Rectal smooth muscle tissue (tissue), 1 donor: ENCODE results near the gene PTPN2.
"Not testable (repeated sequence)": the region's sequence is repeated elsewhere in the genome, so short reads cannot be mapped to it uniquely, and the experiment has no call there.

ENCODE experiments used
- H3K27ac ChIP-seq: one replicate; pipeline ENCODE4 v1.7.0; 2013; ENCODE audit warnings: low read depth, low read length, inconsistent platforms
- H3K27me3 ChIP-seq: one replicate; pipeline ENCODE4 v1.7.0; 2013; ENCODE audit warnings: low read length; ENCODE audit not compliant: control insufficient read depth, insufficient read depth
- H3K36me3 ChIP-seq: one replicate; pipeline ENCODE4 v1.7.0; 2013; ENCODE audit warnings: low read length; ENCODE audit not compliant: control insufficient read depth, insufficient read depth
- H3K4me1 ChIP-seq: one replicate; pipeline ENCODE4 v1.7.0; 2013; ENCODE audit warnings: low read length; ENCODE audit not compliant: control insufficient read depth, insufficient read depth
- H3K4me3 ChIP-seq: one replicate; pipeline ENCODE4 v1.7.0; 2013; ENCODE audit warnings: low read length
- H3K9ac ChIP-seq: one replicate; pipeline ENCODE4 v1.7.0; 2013; ENCODE audit warnings: low read length

The PTPN2 gene

GRCh38 chr18:12884406-12885323 is 628 bp upstream of the PTPN2 start:
- Histone ChIP-seq H3K36me3 (no peaks in the 10 kb centered on the region), H3K27me3 (no peaks in the 10 kb centered on the region), H3K4me3 (peak overlapping the region; percentile 71), H3K9ac (peak overlapping the region; percentile 66), H3K4me1 (peaks cover 8% of the 10 kb centered on the region), H3K27ac (peak overlapping the region; percentile 100)

- no peaks in the 10 kb centered on the region for H3K27me3 ChIP-seq
- H3K4me1 ChIP-seq: peaks cover 8% of the 10 kb centered on the region
- H3K36me3 ChIP-seq: no peaks in the 10 kb centered on the region
- peak overlapping the region; percentile 90 for H3K4me3 ChIP-seq
- H3K27ac ChIP-seq: peak overlapping the region; percentile 100
- H3K9ac ChIP-seq: peak overlapping the region; percentile 63
Observed at GRCh38 chr18:12883372-12883683, 709 bp downstream of the PTPN2 start.

- Histone ChIP-seq H3K27me3 (no peaks in the 10 kb centered on the region), H3K27ac (peak overlapping the region; percentile 100), H3K4me3 (peak overlapping the region; percentile 90), H3K9ac (peak overlapping the region; percentile 63), H3K36me3 (no peaks in the 10 kb centered on the region), H3K4me1 (peaks cover 8% of the 10 kb centered on the region)
Observed at GRCh38 chr18:12882453-12883371, 1.3 kb downstream of the PTPN2 start.

GRCh38 chr18:12880541-12880910 is 3.5 kb downstream of the PTPN2 start:
- Histone ChIP-seq H3K4me1 (peaks cover 8% of the 10 kb centered on the region), H3K36me3 (no peaks in the 10 kb centered on the region), H3K27me3 (no peaks in the 10 kb centered on the region), H3K9ac (no peak overlapping the region), H3K27ac (no peak overlapping the region), H3K4me3 (no peak overlapping the region)

GRCh38 chr18:12879840-12880540 is 4.0 kb downstream of the PTPN2 start:
- no peaks in the 10 kb centered on the region for H3K36me3 ChIP-seq
- H3K4me1 ChIP-seq: peaks cover 8% of the 10 kb centered on the region
- no peak overlapping the region for H3K27ac ChIP-seq
- no peak overlapping the region for H3K9ac ChIP-seq
- no peaks in the 10 kb centered on the region for H3K27me3 ChIP-seq
- no peak overlapping the region for H3K4me3 ChIP-seq

GRCh38 chr18:12874992-12875391 is 9.0 kb downstream of the PTPN2 start:
- H3K4me3 ChIP-seq, H3K9ac ChIP-seq, H3K36me3 ChIP-seq, H3K4me1 ChIP-seq, H3K27ac ChIP-seq, H3K27me3 ChIP-seq: not testable (repeated sequence)

- H3K27me3 ChIP-seq, H3K36me3 ChIP-seq, H3K4me1 ChIP-seq, H3K27ac ChIP-seq, H3K4me3 ChIP-seq, H3K9ac ChIP-seq: not testable (repeated sequence)
Observed at GRCh38 chr18:12873961-12874567, 10.0 kb downstream of the PTPN2 start.

GRCh38 chr18:12872408-12872807 is 11.6 kb downstream of the PTPN2 start:
- H3K4me3 ChIP-seq: no peak overlapping the region
- H3K27ac ChIP-seq: no peak overlapping the region
- H3K36me3 ChIP-seq: no peaks in the 10 kb centered on the region
- no peak overlapping the region for H3K9ac ChIP-seq
- no peaks in the 10 kb centered on the region for H3K27me3 ChIP-seq
- H3K4me1 ChIP-seq: no peaks in the 10 kb centered on the region

- no peaks in the 10 kb centered on the region for H3K27me3 ChIP-seq
- no peaks in the 10 kb centered on the region for H3K36me3 ChIP-seq
- no peak overlapping the region for H3K9ac ChIP-seq
- no peaks in the 10 kb centered on the region for H3K4me1 ChIP-seq
- no peak overlapping the region for H3K4me3 ChIP-seq
- no peak overlapping the region for H3K27ac ChIP-seq
Observed at GRCh38 chr18:12868576-12868975, 15.5 kb downstream of the PTPN2 start.

- no peak overlapping the region for H3K9ac ChIP-seq
- no peak overlapping the region for H3K4me3 ChIP-seq
- H3K36me3 ChIP-seq: no peaks in the 10 kb centered on the region
- H3K27ac ChIP-seq: no peak overlapping the region
- H3K4me1 ChIP-seq: no peaks in the 10 kb centered on the region
- no peaks in the 10 kb centered on the region for H3K27me3 ChIP-seq
Observed at GRCh38 chr18:12867441-12868123, 16.5 kb downstream of the PTPN2 start.

GRCh38 chr18:12863687-12864216 is 20.3 kb downstream of the PTPN2 start:
- no peak overlapping the region for H3K27ac ChIP-seq
- no peaks in the 10 kb centered on the region for H3K36me3 ChIP-seq
- no peaks in the 10 kb centered on the region for H3K4me1 ChIP-seq

More at GRCh38 chr18:12863687-12864216, 20.3 kb downstream of the PTPN2 start:
- Histone ChIP-seq H3K4me3 (no peak overlapping the region), H3K27me3 (no peaks in the 10 kb centered on the region), H3K9ac (no peak overlapping the region)
